Stimulated activated naive CD4-positive, alpha-beta T cell treated with Interleukin-2 at 50 U/mL for 16 hours (primary cell): ENCODE results near the gene MCAT.
"Not testable (repeated sequence)": the region's sequence is repeated elsewhere in the genome, so short reads cannot be mapped to it uniquely, and the experiment has no call there.

Source experiments
- DNase-seq: peaks from one replicate; lab custom pipeline; 2025; lab: John Stamatoyannopoulos, UW

Gene MCAT

GRCh38 chr22:43153899-43154298, 10.7 kb upstream of the MCAT start:
- DNase-seq, result no peak

- peak; percentile 61 for DNase-seq
Measured at GRCh38 chr22:43152357-43153071, 9.3 kb upstream of the MCAT start.

GRCh38 chr22:43152003-43152356, 8.8 kb upstream of the MCAT start:
- peak; percentile 11 for DNase-seq

- DNase-seq, result peak; percentile 62
Measured at GRCh38 chr22:43151251-43152002, 8.2 kb upstream of the MCAT start, which contains the start of gene TSPO. TSPO (plus strand) TSS chr22:43151559; CDS start chr22:43159239, 7,680 bp downstream.

- DNase-seq, result no peak
Measured at GRCh38 chr22:43150731-43151206, 7.6 kb upstream of the MCAT start.

GRCh38 chr22:43148581-43148980, 5.4 kb upstream of the MCAT start:
- DNase-seq, result no peak

GRCh38 chr22:43147821-43148220, 4.6 kb upstream of the MCAT start:
- no peak for DNase-seq

GRCh38 chr22:43146332-43146731, 3.1 kb upstream of the MCAT start:
- DNase-seq, result not testable (repeated sequence)

GRCh38 chr22:43145371-43145770, 2.2 kb upstream of the MCAT start:
- DNase-seq, result not testable (repeated sequence)

- no peak for DNase-seq
Measured at GRCh38 chr22:43144949-43145348, 1.8 kb upstream of the MCAT start.

GRCh38 chr22:43136801-43137200, 6.4 kb downstream of the MCAT start:
- DNase-seq, result no peak

- DNase-seq, result peak; percentile 12
Measured at GRCh38 chr22:43136255-43136654, 6.9 kb downstream of the MCAT start.

- no peak for DNase-seq
Measured at GRCh38 chr22:43135565-43135964, 7.6 kb downstream of the MCAT start.

- no peak for DNase-seq
Measured at GRCh38 chr22:43134553-43134952, 8.6 kb downstream of the MCAT start.

GRCh38 chr22:43133401-43133800, 9.8 kb downstream of the MCAT start:
- DNase-seq, result no peak

GRCh38 chr22:43131773-43132501, 11.3 kb downstream of the MCAT start:
- DNase-seq, result no peak

- DNase-seq, result no peak
Measured at GRCh38 chr22:43129426-43130425, 13.5 kb downstream of the MCAT start.

- no peak for DNase-seq
Measured at GRCh38 chr22:43128928-43129424, 14.2 kb downstream of the MCAT start.

- DNase-seq, result no peak
Measured at GRCh38 chr22:43128116-43128515, 15.1 kb downstream of the MCAT start.

GRCh38 chr22:43127166-43127908, 15.9 kb downstream of the MCAT start:
- DNase-seq, result no peak
